ENCODE measurements around the gene DISC1. TPM values are rescaled to one million over a fixed set of nuclear protein-coding genes. Genes with fewer than 3 reads are reported as not detected.
A peak's percentile ranks its signal among the peaks of the same experiment; 100 is the strongest.

The DISC1 gene
- total RNA-seq, 1 donor from 2014 or later = 3.5 TPM

- no peaks in the 10 kb centered on the region for H3K36me3 ChIP-seq
- TF ChIP-seq CTCF (IDR thresholded peaks at IDR 0.05; ENCODE audit: borderline replicate concordance) = no peak
- no peak overlapping the region for H3K27ac ChIP-seq (replicated peaks)
- H3K4me3 ChIP-seq = no peak overlapping the region
- no peak for DNase-seq
- H3K27me3 ChIP-seq (ENCODE audit: low read depth) = no peaks in the 10 kb centered on the region
- peaks cover 9% of the 10 kb centered on the region for H3K9me3 ChIP-seq (replicated peaks)
- intact Hi-C loops (cut with micrococcal nuclease) = no loop called here
- peaks cover 30% of the 10 kb centered on the region for H3K4me1 ChIP-seq
These were observed 62.4 kb downstream of the DISC1 start for GRCh38 chr1:231688989-231689388.

GRCh38 chr1:231690059-231690458 lies 63.5 kb downstream of the DISC1 start:
- Histone ChIP-seq H3K36me3 (no peaks in the 10 kb centered on the region), H3K27me3 (ENCODE audit: low read depth) (no peaks in the 10 kb centered on the region), H3K9me3 (replicated peaks) (peaks cover 9% of the 10 kb centered on the region), H3K27ac (replicated peaks) (no peak overlapping the region), H3K4me3 (no peak overlapping the region), H3K4me1 (peaks cover 40% of the 10 kb centered on the region)
- no peak for DNase-seq
- TF ChIP-seq CTCF (IDR thresholded peaks at IDR 0.05; ENCODE audit: borderline replicate concordance) = no peak
- intact Hi-C loops (cut with micrococcal nuclease) = no loop called here

GRCh38 chr1:231691618-231692259 lies 65.1 kb downstream of the DISC1 start:
- peak; percentile 38 for DNase-seq
- no peaks in the 10 kb centered on the region for H3K36me3 ChIP-seq

GRCh38 chr1:231693361-231694074 lies 66.9 kb downstream of the DISC1 start:
- no peak overlapping the region for H3K27ac ChIP-seq (replicated peaks)
- H3K4me1 ChIP-seq = peaks cover 53% of the 10 kb centered on the region
- intact Hi-C loops (cut with micrococcal nuclease) = no loop called here
- peak; percentile 18 for DNase-seq
- TF ChIP-seq CTCF (IDR thresholded peaks at IDR 0.05; ENCODE audit: borderline replicate concordance) = no peak
- H3K27me3 ChIP-seq (ENCODE audit: low read depth) = no peaks in the 10 kb centered on the region
- no peaks in the 10 kb centered on the region for H3K9me3 ChIP-seq (replicated peaks)
- no peaks in the 10 kb centered on the region for H3K36me3 ChIP-seq
- H3K4me3 ChIP-seq = no peak overlapping the region

More at GRCh38 chr1:231691618-231692259, 65.1 kb downstream of the DISC1 start:
- Histone ChIP-seq H3K27me3 (ENCODE audit: low read depth) (no peaks in the 10 kb centered on the region), H3K27ac (replicated peaks) (no peak overlapping the region), H3K4me1 (peaks cover 53% of the 10 kb centered on the region), H3K4me3 (no peak overlapping the region), H3K9me3 (replicated peaks) (no peaks in the 10 kb centered on the region)
- peak; percentile 77 for TF ChIP-seq CTCF (IDR thresholded peaks at IDR 0.05; ENCODE audit: borderline replicate concordance)
- intact Hi-C loops (cut with micrococcal nuclease) = no loop called here

- H3K4me1 ChIP-seq = peaks cover 53% of the 10 kb centered on the region
These were observed 67.5 kb downstream of the DISC1 start for GRCh38 chr1:231694075-231694431.

More at GRCh38 chr1:231694075-231694431, 67.5 kb downstream of the DISC1 start:
- H3K27ac ChIP-seq (replicated peaks) = peak overlapping the region; percentile 54
- peak overlapping the region; percentile 17 for H3K4me3 ChIP-seq
- intact Hi-C loops (cut with micrococcal nuclease) = no loop called here
- no peaks in the 10 kb centered on the region for H3K36me3 ChIP-seq
- no peaks in the 10 kb centered on the region for H3K9me3 ChIP-seq (replicated peaks)
- no peaks in the 10 kb centered on the region for H3K27me3 ChIP-seq (ENCODE audit: low read depth)
- TF ChIP-seq CTCF (IDR thresholded peaks at IDR 0.05; ENCODE audit: borderline replicate concordance) = no peak
- peak; percentile 56 for DNase-seq
